Measurements from ENCODE around the gene CELSR1. TPM values are rescaled to one million over a fixed set of nuclear protein-coding genes. Genes with fewer than 3 reads are reported as not detected.

Gene CELSR1
- total and polyA plus RNA-seq, 7 experiments from 2014 or later = 0.36 to 4.7 (median 0.97) TPM

DNA sequence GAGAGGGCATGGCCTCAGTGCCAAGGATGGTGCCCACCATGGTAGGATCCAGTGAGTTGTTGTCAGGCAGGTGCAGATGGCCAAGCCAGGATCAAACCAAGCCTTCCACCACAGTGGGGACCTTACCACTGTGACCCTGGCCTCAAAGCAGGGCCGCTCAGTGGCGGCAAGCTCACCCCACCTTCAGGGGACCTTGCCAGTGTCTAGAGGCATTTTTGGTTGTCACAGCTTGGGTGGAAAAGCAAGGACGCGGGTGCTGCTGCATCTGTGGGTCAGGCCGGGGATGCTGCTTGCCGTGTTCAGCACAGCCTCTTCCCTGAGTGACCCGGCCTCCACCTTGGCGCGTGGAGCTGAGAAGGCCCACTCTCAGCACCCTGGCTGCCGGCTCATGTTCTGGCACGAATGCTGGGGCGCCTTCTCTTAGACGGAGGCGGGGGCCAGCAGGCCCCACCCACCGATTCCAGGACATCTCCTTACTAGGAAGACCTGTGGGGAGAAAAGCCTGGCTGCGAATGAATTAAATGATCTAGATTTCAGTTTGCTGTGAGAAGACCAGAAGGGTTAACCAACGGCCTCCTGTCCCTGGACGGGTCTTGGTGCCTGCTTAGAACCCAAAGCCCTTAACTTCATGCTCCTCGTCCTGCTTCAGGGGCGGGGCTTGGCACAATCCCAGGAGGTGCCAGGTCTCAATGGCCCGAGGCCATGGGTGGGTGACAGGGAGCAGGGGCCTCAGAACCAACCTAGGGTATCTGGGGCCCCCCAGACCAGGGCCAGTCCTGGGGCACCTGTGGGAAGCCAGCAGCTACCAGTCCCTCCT is 183.0 kb downstream of the CELSR1 start:
- intact Hi-C loops (cut with micrococcal nuclease) = no loop called here
- peaks cover 0 to 3% (median 0%) of the 10 kb centered on the region in 11 donors for H3K9me3 Mint-ChIP-seq
- peaks cover 3 to 42% (median 11%) of the 10 kb centered on the region in 5 donors for H3K36me3 Mint-ChIP-seq
- H3K4me3 ChIP-seq (ENCODE audit: low read length) = no peak overlapping the region
- H3K4me1 Mint-ChIP-seq = peaks cover 0 to 12% (median 0%) of the 10 kb centered on the region in 7 donors
- peaks cover 0 to 81% (median 18%) of the 10 kb centered on the region in 3 experiments for H3K36me3 ChIP-seq (ENCODE audit: control insufficient read depth in 2 of 3, insufficient read depth in 3 of 3, low read length in 3 of 3)
- H3K9me3 ChIP-seq (ENCODE audit: control insufficient read depth in 2 of 3, low read length in 3 of 3) = no peaks in the 10 kb centered on the region
- CTCF ChIA-PET = no interaction called here
- no peak overlapping the region for H3K27ac Mint-ChIP-seq
- no peak overlapping the region for H3K4me3 Mint-ChIP-seq
- no peaks in the 10 kb centered on the region for H3K27me3 Mint-ChIP-seq
- POLR2A ChIA-PET = interaction anchor here (0.6 to 0.8 kb wide), 2 partner anchors 13 to 240 kb away, joined by 3 read pairs; no protein-coding TSS in a partner anchor
- no peak overlapping the region for H3K27ac ChIP-seq (ENCODE audit: low read depth, low read length)
- H3K27me3 ChIP-seq (ENCODE audit: control insufficient read depth in 2 of 2, insufficient read depth in 2 of 2, low read length in 2 of 2) = no peaks in the 10 kb centered on the region
- no peaks in the 10 kb centered on the region for H3K4me1 ChIP-seq (ENCODE audit: control insufficient read depth in 2 of 2, insufficient read depth in 2 of 2, low read length in 2 of 2)
- no peak for ATAC-seq
- DNase-seq = no peak

DNA sequence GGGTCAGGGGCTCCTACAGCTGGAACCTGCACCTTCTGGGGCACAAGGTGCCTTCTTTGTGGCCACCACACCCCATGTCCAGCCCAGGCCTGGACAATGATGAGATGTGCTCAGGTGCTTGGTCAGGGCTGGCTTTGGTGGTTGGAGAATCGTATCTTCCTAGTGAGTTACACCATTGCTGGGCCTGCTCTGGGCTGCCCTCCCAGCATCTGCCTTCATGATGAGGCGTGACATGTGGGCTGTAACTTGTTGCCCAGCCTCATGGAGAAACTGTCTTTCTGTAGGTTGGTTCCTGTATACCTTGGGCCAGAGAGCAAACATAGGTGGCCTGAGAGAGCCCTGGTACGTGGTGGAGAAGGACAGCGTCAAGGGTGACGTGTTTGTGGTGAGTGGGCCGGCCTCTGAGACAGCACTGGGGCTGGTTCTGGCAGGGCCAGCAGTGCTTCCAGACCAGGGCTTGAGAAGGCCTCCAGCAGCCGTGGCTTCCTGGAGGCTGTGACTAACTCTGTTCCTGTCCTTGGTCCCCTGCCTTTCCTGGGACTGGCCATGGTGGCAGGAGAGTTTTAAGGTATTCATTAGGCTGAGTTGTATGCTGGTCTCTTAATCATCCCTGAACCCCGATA is 183.8 kb downstream of the CELSR1 start:
- POLR2A ChIA-PET = no interaction called here

DNA sequence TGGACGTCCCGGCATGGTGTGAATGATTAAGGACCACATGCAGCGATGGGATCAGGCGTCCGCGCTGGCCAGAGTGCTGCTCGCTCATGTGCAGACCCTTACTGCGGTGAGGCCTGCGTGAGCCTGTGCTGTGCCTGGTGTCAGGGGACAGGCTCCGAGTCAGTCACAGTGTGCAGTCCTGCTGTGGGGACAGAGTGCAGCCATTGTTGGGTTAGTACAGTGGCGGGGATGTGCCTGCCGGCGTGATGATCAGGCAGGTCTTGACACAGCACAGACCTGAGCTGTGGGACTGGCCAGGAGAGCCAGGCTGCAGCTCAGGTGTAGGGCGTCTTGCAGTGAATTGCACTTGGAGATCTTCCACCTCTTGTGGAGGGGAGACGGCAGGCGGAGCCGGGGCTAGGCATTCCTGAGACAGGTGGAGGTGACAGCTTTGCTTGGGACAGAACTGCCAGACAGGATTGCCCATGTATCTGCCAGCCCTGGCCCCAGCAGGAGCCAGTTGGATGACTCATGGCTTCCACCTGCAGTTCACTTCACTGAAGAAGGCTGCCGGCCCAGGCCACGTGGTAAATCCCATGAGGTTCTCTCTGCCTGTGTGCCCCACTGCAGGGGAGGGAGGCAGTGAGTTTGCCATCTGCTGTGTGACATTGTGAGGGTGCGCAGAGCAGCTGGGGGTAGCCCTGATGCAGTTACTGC is 184.6 kb downstream of the CELSR1 start:
- ChIA-PET POLR2A (no interaction called here), CTCF (interaction anchor here (0.6 kb wide), 1 partner anchor 404 kb away, joined by 3 read pairs; no protein-coding TSS in a partner anchor)
- Histone ChIP-seq H3K9me3 (ENCODE audit: control insufficient read depth in 2 of 3, low read length in 3 of 3) (no peaks in the 10 kb centered on the region), H3K36me3 (ENCODE audit: control insufficient read depth in 2 of 3, insufficient read depth in 3 of 3, low read length in 3 of 3) (peaks cover 0 to 96% (median 22%) of the 10 kb centered on the region in 3 experiments), H3K4me1 (ENCODE audit: control insufficient read depth in 2 of 2, insufficient read depth in 2 of 2, low read length in 2 of 2) (no peaks in the 10 kb centered on the region), H3K27me3 (ENCODE audit: control insufficient read depth in 2 of 2, insufficient read depth in 2 of 2, low read length in 2 of 2) (no peaks in the 10 kb centered on the region), H3K27ac (ENCODE audit: low read depth, low read length) (no peak overlapping the region), H3K4me3 (ENCODE audit: low read length) (no peak overlapping the region)
- no peaks in the 10 kb centered on the region for H3K27me3 Mint-ChIP-seq
- H3K9me3 Mint-ChIP-seq = peaks cover 0 to 3% (median 0%) of the 10 kb centered on the region in 11 donors
- peaks cover 0 to 12% (median 0%) of the 10 kb centered on the region in 7 donors for H3K4me1 Mint-ChIP-seq
- intact Hi-C loops (cut with micrococcal nuclease) = no loop called here
- no peak for ATAC-seq
- no peak overlapping the region for H3K27ac Mint-ChIP-seq
- H3K4me3 Mint-ChIP-seq = no peak overlapping the region
- no peak for DNase-seq
- peaks cover 3 to 45% (median 15%) of the 10 kb centered on the region in 5 donors for H3K36me3 Mint-ChIP-seq

More for the DNA sequence above, 183.8 kb downstream of the CELSR1 start:
- ATAC-seq = no peak
- H3K27ac Mint-ChIP-seq = no peak overlapping the region
- intact Hi-C loops (cut with micrococcal nuclease) = no loop called here
- H3K4me1 Mint-ChIP-seq = peaks cover 0 to 12% (median 0%) of the 10 kb centered on the region in 7 donors
- peaks cover 0 to 89% (median 18%) of the 10 kb centered on the region in 3 experiments for H3K36me3 ChIP-seq (ENCODE audit: control insufficient read depth in 2 of 3, insufficient read depth in 3 of 3, low read length in 3 of 3)
- no peaks in the 10 kb centered on the region for H3K27me3 ChIP-seq (ENCODE audit: control insufficient read depth in 2 of 2, insufficient read depth in 2 of 2, low read length in 2 of 2)
- no peak overlapping the region for H3K4me3 ChIP-seq (ENCODE audit: low read length)
- H3K4me1 ChIP-seq (ENCODE audit: control insufficient read depth in 2 of 2, insufficient read depth in 2 of 2, low read length in 2 of 2) = no peaks in the 10 kb centered on the region
- H3K27ac ChIP-seq (ENCODE audit: low read depth, low read length) = no peak overlapping the region
- no peak for DNase-seq
- peaks cover 3 to 41% (median 15%) of the 10 kb centered on the region in 5 donors for H3K36me3 Mint-ChIP-seq
- no peak overlapping the region for H3K4me3 Mint-ChIP-seq
- no peaks in the 10 kb centered on the region for H3K27me3 Mint-ChIP-seq
- H3K9me3 ChIP-seq (ENCODE audit: control insufficient read depth in 2 of 3, low read length in 3 of 3) = no peaks in the 10 kb centered on the region
- peaks cover 0 to 3% (median 0%) of the 10 kb centered on the region in 11 donors for H3K9me3 Mint-ChIP-seq
- CTCF ChIA-PET = no interaction called here

DNA sequence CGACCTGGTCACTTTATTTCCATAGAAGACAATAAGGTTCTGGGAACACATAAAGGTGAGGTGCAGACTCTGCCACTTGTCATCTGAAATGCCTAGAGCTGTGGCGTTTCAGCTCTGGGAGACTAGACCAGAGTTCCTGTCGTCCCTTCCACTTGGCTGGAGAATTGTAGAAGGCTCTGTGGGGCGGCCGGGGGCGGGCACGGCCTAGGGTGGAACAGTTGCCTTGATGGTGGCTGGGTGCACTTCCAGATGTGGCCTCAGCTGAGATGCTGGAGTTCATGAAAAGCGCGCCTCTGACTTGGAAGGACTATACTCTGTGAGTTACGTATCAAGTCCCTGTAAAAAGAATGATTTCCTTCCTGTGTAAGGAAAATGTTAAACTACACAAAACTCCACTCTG is 185.1 kb downstream of the CELSR1 start:
- ATAC-seq (no peak), DNase-seq (no peak)
- no peaks in the 10 kb centered on the region for H3K9me3 ChIP-seq (ENCODE audit: control insufficient read depth in 2 of 3, low read length in 3 of 3)
- no peak overlapping the region for H3K4me3 Mint-ChIP-seq
- peaks cover 0 to 12% (median 0%) of the 10 kb centered on the region in 7 donors for H3K4me1 Mint-ChIP-seq
- CTCF ChIA-PET = interaction anchor here (0.6 kb wide), 1 partner anchor 405 kb away, joined by 3 read pairs; no protein-coding TSS in a partner anchor
- no peak overlapping the region for H3K27ac ChIP-seq (ENCODE audit: low read depth, low read length)
- H3K36me3 ChIP-seq (ENCODE audit: control insufficient read depth in 2 of 3, insufficient read depth in 3 of 3, low read length in 3 of 3) = peaks cover 0 to 98% (median 27%) of the 10 kb centered on the region in 3 experiments
- H3K36me3 Mint-ChIP-seq = peaks cover 3 to 49% (median 15%) of the 10 kb centered on the region in 5 donors
- no peak overlapping the region for H3K27ac Mint-ChIP-seq
- H3K9me3 Mint-ChIP-seq = no peaks in the 10 kb centered on the region
- intact Hi-C loops (cut with micrococcal nuclease) = no loop called here
- H3K27me3 ChIP-seq (ENCODE audit: control insufficient read depth in 2 of 2, insufficient read depth in 2 of 2, low read length in 2 of 2) = no peaks in the 10 kb centered on the region
- POLR2A ChIA-PET = no interaction called here
- no peak overlapping the region for H3K4me3 ChIP-seq (ENCODE audit: low read length)
- no peaks in the 10 kb centered on the region for H3K4me1 ChIP-seq (ENCODE audit: control insufficient read depth in 2 of 2, insufficient read depth in 2 of 2, low read length in 2 of 2)
- H3K27me3 Mint-ChIP-seq = no peaks in the 10 kb centered on the region

DNA sequence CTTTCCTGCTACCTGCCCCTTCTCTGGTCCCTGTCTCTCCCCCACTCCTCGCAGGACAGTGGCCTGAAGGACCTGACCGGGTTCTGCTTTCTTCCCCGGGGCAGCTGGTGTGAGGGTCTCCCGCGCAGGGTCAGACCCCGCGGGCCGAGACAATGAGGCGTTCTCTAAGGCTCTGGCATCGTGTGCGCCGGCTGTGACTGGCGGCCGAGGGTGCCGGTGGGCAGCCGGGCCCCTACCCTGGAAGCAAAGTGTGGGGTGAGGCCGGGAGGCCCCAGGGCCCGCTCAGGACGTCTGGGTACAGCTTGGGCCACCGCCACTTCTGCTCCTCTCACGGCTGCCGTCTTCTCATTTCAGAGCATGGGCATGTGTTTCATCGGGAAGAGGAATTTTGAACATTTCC is 185.7 kb downstream of the CELSR1 start:
- Mint-ChIP-seq H3K36me3 (peaks cover 3 to 51% (median 15%) of the 10 kb centered on the region in 5 donors), H3K4me3 (no peak overlapping the region), H3K27ac (no peak overlapping the region), H3K27me3 (no peaks in the 10 kb centered on the region), H3K4me1 (peaks cover 0 to 12% (median 0%) of the 10 kb centered on the region in 7 donors), H3K9me3 (no peaks in the 10 kb centered on the region)
- no peaks in the 10 kb centered on the region for H3K27me3 ChIP-seq (ENCODE audit: control insufficient read depth in 2 of 2, insufficient read depth in 2 of 2, low read length in 2 of 2)
- H3K9me3 ChIP-seq (ENCODE audit: control insufficient read depth in 2 of 3, low read length in 3 of 3) = no peaks in the 10 kb centered on the region
- ChIA-PET POLR2A (no interaction called here), CTCF (no interaction called here)
- H3K4me1 ChIP-seq (ENCODE audit: control insufficient read depth in 2 of 2, insufficient read depth in 2 of 2, low read length in 2 of 2) = no peaks in the 10 kb centered on the region
- no peak overlapping the region for H3K27ac ChIP-seq (ENCODE audit: low read depth, low read length)
- H3K4me3 ChIP-seq (ENCODE audit: low read length) = no peak overlapping the region
- H3K36me3 ChIP-seq (ENCODE audit: control insufficient read depth in 2 of 3, insufficient read depth in 3 of 3, low read length in 3 of 3) = peaks cover 0 to 98% (median 27%) of the 10 kb centered on the region in 3 experiments
- ATAC-seq = no peak
- DNase-seq = no peak
- intact Hi-C loops (cut with micrococcal nuclease) = no loop called here

DNA sequence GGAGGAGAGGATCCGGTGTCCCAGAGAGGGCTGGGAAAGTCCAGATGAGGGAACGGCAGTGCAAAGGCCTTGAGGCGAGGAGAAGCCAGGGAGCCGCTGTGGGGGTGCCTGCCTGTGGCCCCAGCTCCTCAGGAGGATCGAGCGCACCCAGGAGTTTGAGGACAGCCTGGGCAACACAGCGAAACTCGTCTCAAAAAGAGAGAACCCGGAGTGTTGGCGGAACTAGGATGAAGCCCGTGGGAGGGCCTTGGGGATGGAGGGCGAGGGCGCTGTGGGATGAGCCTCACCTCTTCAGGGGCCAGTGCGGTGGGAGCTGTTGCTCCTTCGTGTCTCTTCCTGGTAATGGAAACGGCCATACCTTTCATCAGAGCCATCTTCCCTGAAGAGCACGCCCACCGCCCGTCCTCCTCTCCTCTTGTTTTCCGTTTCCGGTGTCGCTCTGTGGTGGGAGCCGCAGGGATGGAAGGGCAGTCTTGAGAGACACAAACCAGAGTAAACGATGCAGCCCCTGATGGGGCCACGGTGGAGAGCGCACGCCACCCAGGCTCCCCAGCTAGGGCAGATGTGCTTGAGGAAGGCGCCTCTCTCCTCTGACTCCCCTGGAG is 186.2 kb downstream of the CELSR1 start:
- Mint-ChIP-seq H3K36me3 (peaks cover 4 to 56% (median 16%) of the 10 kb centered on the region in 5 donors), H3K27me3 (no peaks in the 10 kb centered on the region), H3K4me3 (no peak overlapping the region), H3K9me3 (no peaks in the 10 kb centered on the region), H3K27ac (no peak overlapping the region), H3K4me1 (peaks cover 0 to 13% (median 2%) of the 10 kb centered on the region in 7 donors)
- H3K27me3 ChIP-seq (ENCODE audit: control insufficient read depth in 2 of 2, insufficient read depth in 2 of 2, low read length in 2 of 2) = no peaks in the 10 kb centered on the region
- peaks cover 0 to 98% (median 27%) of the 10 kb centered on the region in 3 experiments for H3K36me3 ChIP-seq (ENCODE audit: control insufficient read depth in 2 of 3, insufficient read depth in 3 of 3, low read length in 3 of 3)
- ATAC-seq (no peak), DNase-seq (no peak)
- POLR2A ChIA-PET = no interaction called here
- intact Hi-C loops (cut with micrococcal nuclease) = no loop called here
- H3K27ac ChIP-seq (ENCODE audit: low read depth, low read length) = no peak overlapping the region
- no peaks in the 10 kb centered on the region for H3K4me1 ChIP-seq (ENCODE audit: control insufficient read depth in 2 of 2, insufficient read depth in 2 of 2, low read length in 2 of 2)
- no peaks in the 10 kb centered on the region for H3K9me3 ChIP-seq (ENCODE audit: control insufficient read depth in 2 of 3, low read length in 3 of 3)
- no peak overlapping the region for H3K4me3 ChIP-seq (ENCODE audit: low read length)
- CTCF ChIA-PET = no interaction called here

Data from naive thymus-derived CD4-positive, alpha-beta T cell (primary cell).